Activated T-cell treated with anti-CD3 and anti-CD28 coated beads, Interleukin-2, amount 50 U/mL, for 1 hour (primary cell): ENCODE measurements around the gene POC1A.

Source experiments
- DNase-seq: peaks from one replicate; pipeline ENCODE4 v3.0.0-alpha.2; 2020

Gene POC1A

DNA sequence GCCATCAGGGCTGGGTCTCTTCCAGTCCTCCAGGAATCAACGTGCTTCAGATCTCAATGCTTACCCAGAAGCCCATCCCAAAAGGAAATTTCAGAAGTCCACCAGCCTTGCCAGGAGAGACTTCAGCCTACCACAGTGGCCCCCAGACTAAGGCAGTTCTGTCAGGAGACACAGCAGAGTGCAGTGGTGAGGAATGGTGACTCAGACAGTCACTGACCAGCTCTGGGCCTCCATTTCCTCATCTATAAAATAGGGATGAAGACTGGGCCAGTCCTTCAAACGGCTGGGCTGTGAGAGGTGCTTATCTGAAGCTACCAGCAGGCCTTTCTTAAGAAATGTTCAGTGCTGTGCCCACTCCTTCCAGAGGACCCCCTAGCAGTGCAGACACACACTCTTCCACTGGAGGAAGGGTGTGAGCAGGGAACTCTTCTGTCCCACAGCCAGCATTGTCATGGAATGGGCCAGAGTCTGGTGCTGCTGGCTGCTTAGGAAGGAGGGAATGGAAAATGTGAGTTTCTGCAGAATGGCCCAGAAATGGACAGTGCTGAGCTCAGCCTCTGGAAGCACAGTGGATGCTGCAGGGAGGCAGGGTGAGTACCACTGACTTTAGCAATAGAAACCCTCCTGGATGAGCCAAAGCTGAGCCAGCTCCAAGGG lies 56.2 kb downstream of the POC1A start:
- no peak for DNase-seq

DNA sequence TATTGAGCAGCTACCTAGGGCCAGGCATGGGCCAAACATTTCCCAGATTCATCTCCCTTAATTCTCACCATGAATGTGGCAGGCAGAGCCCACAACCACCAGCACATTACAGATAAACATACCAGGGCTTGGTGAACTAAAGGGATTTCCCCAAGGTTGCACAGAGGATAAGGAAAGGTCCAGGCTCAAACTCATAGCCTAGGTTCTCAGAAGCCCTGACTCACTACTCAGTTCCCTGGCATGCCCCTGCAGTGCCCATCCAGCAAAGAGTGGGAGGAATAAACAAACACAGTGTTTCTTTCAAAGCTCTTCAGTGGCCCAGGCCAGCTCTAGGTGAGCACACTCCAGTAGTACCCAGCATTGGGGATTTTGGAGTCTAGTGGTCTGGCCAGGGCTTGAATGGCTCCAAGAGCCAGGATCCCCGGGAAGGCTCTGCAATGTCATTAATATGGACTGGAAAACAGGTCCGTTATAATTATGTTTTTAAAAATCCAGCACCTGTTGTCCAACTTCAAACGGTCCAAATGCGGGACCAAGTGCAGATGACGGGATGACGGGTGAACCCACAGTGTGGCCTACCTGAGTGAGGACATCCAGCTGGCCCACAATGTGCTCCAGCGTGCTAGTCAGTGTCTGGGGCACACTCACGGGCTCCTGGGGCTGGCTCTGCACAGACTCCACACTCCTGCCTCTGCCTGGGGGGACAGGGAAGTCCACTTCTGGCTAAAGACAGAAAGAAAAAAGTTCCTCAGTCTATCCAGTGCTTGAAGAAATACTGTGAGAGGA lies 58.0 kb downstream of the POC1A start:
- no peak for DNase-seq

DNA sequence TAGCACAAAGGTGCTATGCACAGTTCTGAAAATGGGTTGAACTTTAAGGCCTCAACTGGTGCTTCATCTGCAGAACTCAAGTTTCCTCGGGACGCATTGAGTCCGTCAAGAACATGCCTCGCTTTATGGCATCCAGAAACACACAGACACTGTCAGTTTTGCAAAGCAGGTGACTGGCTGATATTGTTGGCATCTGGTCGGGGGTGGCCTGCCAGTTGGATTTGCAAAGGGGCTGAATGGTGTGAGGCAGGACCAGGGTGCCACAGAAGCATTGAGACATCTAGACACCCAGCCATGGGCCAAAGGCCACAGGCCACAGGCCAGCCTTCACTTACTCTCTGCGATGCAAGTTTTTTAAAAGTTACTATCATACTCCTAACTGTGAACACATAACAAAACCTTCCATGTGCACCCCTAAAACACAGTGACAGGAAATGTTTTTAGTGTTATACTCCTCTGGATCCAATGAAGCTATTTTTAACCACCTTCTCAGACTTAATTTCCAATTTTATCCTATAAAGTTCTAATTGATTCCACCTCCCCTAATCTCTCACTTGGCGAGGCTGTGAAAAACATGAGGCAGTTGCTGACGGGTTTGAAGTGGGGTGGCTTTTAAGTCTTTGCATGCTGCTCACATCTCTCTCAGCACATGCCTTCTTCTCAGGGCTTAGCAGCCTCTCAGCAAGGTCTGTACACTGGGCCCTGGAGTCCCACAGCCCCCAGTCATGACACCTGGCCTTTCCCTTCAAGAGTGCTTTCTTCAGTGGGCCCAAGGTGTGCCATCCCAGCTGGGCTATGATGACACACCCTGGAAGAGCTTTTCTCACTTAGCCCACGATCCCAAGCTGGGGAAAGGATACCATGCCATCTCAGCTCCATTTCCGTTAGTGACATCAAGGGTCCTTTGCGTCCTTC lies 59.4 kb downstream of the POC1A start:
- DNase-seq, result no peak

GRCh38 chr3:52093756-52094545 lies 60.3 kb downstream of the POC1A start:
- DNase-seq, result no peak

DNA sequence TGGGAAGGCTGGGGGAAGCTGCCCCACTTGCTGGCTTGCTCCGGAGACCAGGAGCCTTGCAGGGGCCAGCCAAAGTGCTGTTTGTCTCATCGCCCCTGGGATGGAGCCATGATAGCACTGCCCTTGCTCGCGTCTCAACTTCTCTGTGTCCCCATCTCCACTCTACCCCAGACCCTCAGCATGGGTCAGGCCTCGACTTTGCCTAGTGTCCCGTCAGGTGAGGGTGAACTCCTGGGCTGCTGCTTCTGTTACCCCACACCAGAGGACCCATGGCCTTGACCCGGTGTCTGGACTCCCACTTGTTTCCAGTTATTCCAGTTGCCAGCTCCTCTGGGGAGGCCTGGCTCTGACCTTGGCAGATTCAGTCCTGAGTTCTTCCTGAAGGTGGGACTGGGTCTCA lies 61.3 kb downstream of the POC1A start:
- DNase-seq, result no peak

DNA sequence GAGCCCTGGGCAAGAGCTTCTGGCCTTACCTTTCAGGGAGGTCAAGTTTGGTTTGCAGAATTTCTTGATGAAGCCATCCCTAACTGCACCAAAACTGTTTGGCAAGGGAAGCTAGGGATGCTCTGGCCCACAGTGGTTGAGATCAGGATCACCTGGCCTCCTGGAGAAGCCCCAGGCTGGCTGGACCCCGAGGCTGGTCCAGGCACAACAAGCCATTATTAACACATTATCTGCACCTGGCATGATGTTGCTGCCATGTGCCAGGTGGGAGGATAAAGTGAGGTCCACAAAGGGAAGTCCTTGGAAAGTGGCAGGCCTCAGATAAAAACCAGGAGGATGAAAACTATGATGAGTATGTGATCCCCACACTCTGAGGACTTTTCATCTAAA lies 62.0 kb downstream of the POC1A start:
- DNase-seq, result no peak

- DNase-seq, result no peak
Measured at GRCh38 chr3:52091586-52092270, 62.5 kb downstream of the POC1A start.

- no peak for DNase-seq
Measured at GRCh38 chr3:52090933-52091468, 63.2 kb downstream of the POC1A start.

GRCh38 chr3:52090131-52090932 lies 63.9 kb downstream of the POC1A start:
- no peak for DNase-seq

DNA sequence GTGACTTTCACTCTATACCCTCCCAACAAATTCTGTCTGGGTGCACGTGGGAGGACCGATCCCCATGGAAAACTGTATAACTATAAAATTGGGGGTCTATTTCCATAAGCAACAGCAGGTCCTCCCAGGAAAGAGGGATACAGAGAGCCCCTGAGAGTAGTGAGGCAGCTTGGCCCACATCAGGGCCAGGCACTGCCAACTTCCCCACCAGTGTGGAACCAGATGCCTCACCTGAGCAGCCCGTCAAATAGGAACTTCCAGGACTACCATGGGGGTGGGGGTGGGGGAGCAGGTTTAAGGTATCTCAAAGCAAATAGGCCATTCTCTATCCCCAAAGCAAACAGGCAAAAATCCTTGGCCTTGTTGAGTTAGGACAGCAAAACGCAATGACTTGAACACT lies 64.5 kb downstream of the POC1A start:
- no peak for DNase-seq

DNA sequence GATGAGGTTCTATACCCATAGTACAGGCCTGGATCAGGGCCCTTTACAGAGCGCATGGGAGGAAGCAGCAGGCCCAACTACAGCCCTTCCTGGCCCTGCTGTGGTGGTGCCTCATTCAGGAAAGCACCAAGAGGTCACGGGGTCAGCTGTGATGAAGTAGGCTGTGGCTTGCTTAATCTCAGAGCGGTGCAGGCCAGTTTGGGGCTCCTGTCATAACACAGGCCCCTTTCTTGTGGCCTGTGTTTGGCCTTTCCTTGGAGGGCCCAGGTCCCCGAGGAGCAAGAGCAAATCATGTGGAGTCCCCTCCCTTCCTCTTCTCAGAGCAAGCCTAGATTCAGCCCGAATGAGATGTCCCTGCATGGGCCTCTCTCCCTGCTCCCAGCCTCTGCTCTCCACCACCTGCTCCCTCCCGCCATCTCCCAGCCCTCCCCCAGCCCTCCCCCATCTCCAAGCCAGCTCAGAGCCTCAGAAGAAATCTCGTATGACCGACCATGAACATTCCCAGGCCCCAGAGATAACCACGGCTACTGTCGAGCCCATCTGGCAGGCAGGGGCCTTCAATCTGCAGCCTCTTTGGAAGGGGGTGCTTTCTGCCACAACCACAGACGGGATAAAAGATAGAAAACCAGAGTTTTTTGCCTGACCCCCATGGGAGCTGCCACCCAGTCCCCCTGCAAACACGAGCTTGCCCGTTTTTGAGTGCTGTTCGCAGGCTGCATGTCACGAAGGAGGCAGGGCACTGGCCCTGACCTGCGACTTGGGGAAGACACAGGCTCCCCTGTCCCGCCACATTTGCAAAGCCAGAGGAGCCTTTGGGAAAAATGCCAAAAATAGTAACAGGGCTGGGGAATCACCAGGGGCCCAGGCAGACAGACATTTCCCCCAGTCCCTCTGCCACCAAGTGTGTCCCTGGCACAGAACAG lies 65.5 kb downstream of the POC1A start:
- DNase-seq, result no peak

DNA sequence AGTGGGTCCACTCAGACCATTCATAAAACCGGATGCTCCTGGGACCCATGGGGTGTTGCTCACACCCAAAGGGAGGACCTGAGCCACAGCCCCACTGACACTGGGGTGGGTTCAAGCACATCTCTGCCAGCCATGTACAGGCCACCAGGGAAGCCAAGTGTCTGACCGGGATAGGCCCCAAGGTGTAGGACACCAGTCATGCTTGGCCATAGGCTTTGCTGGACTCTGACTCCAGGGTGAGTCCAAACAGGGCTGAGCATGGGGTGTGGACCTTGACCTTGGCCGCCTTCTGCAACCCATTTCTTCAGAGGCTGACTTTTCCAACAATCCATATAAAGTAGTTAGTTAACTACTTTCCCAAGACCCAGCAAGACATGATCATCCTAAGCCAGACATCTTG lies 66.5 kb downstream of the POC1A start:
- DNase-seq, result no peak

GRCh38 chr3:52086976-52087663 lies 67.1 kb downstream of the POC1A start:
- no peak for DNase-seq

DNA sequence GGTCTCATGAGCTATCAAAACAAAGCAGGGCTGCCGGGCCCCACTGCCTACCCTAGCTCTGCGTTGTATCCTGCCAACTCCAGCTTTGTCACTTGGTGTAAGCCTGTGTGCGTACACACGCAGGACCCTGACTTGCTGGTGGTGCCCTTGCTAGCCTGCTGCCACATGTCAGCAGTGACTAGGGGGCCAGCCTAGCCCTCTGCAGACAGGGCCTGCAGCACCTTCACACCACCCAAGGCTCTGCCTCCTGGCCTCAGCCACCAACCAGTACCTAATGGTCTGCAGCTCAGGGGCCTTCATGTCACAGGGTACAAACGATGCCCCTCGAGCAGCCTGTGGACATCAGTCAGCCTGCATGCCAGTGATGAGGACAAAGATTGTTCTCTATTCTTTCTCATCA lies 67.8 kb downstream of the POC1A start:
- no peak for DNase-seq

DNA sequence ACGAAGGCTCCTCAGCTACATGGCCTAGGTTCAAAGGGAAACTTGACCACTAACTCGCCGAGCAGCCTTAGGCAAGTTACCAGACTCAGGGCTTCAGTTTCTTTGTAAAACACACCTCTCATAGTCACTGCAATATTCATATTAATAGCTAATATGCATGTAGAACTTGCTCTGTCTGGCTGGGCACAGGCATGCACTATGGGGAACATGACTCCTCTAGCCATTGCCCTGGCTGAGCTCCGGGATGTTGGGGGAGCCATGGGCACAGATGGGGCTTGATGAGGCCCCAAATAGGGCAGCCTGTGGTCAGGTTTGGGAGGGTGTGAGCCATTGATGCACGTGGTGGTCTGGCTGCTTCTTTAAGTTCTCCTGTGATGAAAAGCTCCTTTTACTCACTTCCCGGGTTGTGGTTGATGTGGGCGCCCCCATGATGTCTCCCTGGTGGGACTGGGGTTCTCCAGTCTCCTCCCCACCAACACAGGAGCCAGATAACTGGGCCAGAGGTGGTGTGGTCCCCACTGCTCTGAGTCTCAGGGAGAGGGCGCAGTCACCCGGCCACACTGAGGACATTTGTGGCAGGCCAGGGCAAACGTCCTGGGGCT lies 68.4 kb downstream of the POC1A start:
- peak; percentile 23 for DNase-seq

GRCh38 chr3:52084954-52085680 lies 69.1 kb downstream of the POC1A start:
- DNase-seq, result no peak

GRCh38 chr3:52084216-52084945 lies 69.8 kb downstream of the POC1A start:
- DNase-seq, result no peak
